ENCODE measurements around the gene APLNR.
"Not testable (repeated sequence)": the region's sequence is repeated elsewhere in the genome, so short reads cannot be mapped to it uniquely, and the experiment has no call there.

APLNR gene

DNA sequence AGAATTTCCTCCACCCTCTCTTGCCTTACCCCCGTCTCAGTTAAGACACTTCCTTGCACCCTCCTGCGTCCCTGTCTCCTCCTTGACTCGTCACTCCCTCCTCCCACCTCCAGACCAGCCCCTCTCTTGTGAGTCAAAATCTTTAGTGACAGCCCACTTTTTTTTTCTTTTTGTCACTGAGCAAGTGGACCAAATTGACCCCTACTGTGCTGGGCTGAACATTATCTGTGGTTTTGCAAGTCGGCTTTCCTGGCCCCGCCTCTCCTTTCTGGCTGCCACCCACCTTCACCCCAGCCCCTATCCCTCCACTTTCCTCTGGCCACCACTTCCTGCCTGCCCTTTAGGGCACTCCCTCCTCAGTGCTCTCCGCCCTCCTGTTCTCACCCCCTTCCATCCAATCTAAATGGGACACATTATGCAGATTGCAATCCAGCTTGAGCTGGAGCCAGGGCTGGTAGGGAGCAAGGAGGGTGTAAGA lies at the start of gene APLNR:
APLNR (minus strand) TSS at position 47 of the 478 bp plus-strand sequence. CDS start 246 bp downstream, outside the sequence.
- in situ Hi-C loops (cut with HindIII; ENCODE audit: low pct_ligation_motif_present, low sequenced_read_pairs), result no loop called here
- TF ChIP-seq, protein P1, sequence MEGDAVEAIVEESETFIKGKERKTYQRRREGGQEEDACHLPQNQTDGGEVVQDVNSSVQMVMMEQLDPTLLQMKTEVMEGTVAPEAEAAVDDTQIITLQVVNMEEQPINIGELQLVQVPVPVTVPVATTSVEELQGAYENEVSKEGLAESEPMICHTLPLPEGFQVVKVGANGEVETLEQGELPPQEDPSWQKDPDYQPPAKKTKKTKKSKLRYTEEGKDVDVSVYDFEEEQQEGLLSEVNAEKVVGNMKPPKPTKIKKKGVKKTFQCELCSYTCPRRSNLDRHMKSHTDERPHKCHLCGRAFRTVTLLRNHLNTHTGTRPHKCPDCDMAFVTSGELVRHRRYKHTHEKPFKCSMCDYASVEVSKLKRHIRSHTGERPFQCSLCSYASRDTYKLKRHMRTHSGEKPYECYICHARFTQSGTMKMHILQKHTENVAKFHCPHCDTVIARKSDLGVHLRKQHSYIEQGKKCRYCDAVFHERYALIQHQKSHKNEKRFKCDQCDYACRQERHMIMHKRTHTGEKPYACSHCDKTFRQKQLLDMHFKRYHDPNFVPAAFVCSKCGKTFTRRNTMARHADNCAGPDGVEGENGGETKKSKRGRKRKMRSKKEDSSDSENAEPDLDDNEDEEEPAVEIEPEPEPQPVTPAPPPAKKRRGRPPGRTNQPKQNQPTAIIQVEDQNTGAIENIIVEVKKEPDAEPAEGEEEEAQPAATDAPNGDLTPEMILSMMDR (IDR thresholded peaks at IDR 0.05; ENCODE audit: low read depth, low read length, missing control alignments), result no peak
- peaks cover 4% of the 10 kb centered on the region for H3K27me3 ChIP-seq (replicated peaks)

DNA sequence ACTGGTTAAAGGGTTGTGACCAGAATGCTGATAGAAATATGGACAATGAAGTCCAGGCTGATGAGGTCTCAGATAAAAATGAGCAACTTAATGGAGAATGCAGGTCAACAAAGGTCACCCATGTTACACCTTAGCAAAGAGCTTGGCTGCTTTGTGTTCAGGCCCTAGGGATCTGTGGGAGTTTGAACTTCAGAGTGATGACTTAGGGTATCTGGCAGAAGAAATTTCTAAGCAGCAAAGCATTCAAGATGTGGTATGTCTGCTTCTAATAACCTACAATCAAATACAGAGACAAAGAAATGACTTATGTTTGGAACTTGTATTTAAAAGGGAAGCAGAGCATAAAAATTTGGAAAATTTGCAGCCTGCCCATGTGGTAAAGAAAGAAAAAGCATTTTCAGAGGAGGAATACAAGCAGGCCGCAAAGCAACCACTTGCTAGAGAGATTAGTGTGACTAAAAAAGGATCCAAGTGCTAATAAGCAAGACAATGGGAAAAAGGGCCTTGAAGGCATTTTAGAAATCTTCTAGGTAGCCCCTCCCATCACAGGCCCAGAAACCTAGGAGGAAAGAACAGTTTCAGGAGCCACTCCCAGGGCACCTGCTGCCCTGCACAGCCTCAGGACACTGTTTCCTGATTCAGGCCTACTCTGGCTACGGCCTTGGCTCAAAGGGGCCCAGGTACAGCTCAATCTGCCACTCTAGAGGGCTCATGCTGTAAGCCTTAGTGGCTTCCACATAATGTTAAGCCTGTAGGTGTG lies 46.4 kb upstream of the APLNR start:
- no peaks in the 10 kb centered on the region for H3K27me3 ChIP-seq (replicated peaks)
- H3K36me3 ChIP-seq (replicated peaks), result no peaks in the 10 kb centered on the region
- DNase-seq, result no peak
- no peak overlapping the region for H3K27ac ChIP-seq
- H3K4me3 ChIP-seq (ENCODE audit: low read depth, low read length), result no peak overlapping the region
- in situ Hi-C loops (cut with HindIII; ENCODE audit: low pct_ligation_motif_present, low sequenced_read_pairs), result no loop called here
- TF ChIP-seq, protein P1 (IDR thresholded peaks at IDR 0.05; ENCODE audit: low read depth, low read length, missing control alignments), result no peak

More for the DNA sequence above, at the start of gene APLNR:
- no peaks in the 10 kb centered on the region for H3K36me3 ChIP-seq (replicated peaks)
- DNase-seq, result no peak
- H3K4me3 ChIP-seq (ENCODE audit: low read depth, low read length), result no peak within 1 kb of the TSS
- H3K27ac ChIP-seq, result no peak within 1 kb of the TSS

DNA sequence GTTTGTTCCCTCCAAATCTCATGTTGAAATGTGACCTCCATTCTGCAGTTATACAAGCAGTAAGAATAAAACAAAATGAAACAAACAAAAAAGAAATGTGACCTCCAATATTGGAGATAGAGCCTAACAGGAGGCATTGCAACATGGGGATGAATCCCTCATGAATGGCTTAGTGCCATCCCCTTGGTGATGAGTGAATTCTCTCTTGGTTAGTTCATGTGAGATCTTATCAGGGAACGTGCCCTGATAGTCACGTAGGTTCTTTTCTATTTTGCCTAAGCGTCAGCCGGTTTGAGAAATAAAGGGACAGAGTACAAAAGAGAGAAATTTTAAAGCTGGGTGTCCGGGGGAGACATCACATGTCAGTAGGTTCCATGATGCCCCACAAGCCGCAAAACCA lies 44.5 kb upstream of the APLNR start:
- H3K27ac ChIP-seq; H3K36me3 ChIP-seq (replicated peaks); DNase-seq; H3K4me3 ChIP-seq (ENCODE audit: low read depth, low read length); in situ Hi-C loops (cut with HindIII; ENCODE audit: low pct_ligation_motif_present, low sequenced_read_pairs); H3K27me3 ChIP-seq (replicated peaks): not testable (repeated sequence)

DNA sequence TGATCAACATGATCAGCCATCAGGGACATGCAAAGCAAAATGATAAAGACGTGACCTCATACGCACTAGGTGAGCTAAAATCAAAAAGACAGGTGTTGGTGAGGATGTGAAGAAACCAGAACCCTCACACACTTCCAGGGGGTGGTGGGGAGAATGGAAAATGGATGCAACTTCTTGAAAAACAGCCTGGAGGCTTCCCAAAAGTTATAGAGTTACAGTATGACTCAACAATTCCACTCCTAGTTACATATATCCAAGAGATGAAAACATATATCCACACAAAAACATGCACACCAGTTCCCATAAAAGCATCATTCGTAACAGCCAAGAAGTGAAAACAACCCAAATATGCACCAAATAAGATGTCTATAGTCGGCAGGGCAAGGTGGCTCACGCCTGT lies 42.1 kb upstream of the APLNR start:
- no peaks in the 10 kb centered on the region for H3K27me3 ChIP-seq (replicated peaks)
- TF ChIP-seq, protein P1 (IDR thresholded peaks at IDR 0.05; ENCODE audit: low read depth, low read length, missing control alignments), result no peak
- DNase-seq, result no peak
- H3K4me3 ChIP-seq (ENCODE audit: low read depth, low read length), result no peak overlapping the region
- in situ Hi-C loops (cut with HindIII; ENCODE audit: low pct_ligation_motif_present, low sequenced_read_pairs), result no loop called here
- no peaks in the 10 kb centered on the region for H3K36me3 ChIP-seq (replicated peaks)
- peak overlapping the region; percentile 31 for H3K27ac ChIP-seq

DNA sequence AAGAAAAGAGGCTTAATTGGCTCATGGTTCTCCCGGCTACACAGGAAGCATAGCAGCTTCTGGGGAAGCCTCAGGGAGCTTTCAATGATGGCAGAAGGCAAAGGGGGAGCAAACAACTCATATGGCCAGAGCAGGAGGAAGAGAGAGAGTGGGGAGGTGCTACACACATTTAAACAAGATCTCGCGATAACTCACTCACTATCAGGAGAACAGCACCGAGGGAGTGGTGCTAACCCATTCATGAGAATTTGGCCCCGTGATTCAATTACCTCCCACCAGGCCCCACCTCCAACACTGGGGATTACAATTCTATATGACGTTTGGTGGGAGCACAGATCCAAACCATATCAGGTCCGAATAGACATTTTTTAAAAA lies 41.7 kb upstream of the APLNR start:
- TF ChIP-seq, protein P1 (IDR thresholded peaks at IDR 0.05; ENCODE audit: low read depth, low read length, missing control alignments), result no peak
- DNase-seq, result no peak
- no peaks in the 10 kb centered on the region for H3K27me3 ChIP-seq (replicated peaks)
- no peaks in the 10 kb centered on the region for H3K36me3 ChIP-seq (replicated peaks)
- in situ Hi-C loops (cut with HindIII; ENCODE audit: low pct_ligation_motif_present, low sequenced_read_pairs), result no loop called here
- H3K4me3 ChIP-seq (ENCODE audit: low read depth, low read length), result no peak overlapping the region
- H3K27ac ChIP-seq, result peak overlapping the region; percentile 68

DNA sequence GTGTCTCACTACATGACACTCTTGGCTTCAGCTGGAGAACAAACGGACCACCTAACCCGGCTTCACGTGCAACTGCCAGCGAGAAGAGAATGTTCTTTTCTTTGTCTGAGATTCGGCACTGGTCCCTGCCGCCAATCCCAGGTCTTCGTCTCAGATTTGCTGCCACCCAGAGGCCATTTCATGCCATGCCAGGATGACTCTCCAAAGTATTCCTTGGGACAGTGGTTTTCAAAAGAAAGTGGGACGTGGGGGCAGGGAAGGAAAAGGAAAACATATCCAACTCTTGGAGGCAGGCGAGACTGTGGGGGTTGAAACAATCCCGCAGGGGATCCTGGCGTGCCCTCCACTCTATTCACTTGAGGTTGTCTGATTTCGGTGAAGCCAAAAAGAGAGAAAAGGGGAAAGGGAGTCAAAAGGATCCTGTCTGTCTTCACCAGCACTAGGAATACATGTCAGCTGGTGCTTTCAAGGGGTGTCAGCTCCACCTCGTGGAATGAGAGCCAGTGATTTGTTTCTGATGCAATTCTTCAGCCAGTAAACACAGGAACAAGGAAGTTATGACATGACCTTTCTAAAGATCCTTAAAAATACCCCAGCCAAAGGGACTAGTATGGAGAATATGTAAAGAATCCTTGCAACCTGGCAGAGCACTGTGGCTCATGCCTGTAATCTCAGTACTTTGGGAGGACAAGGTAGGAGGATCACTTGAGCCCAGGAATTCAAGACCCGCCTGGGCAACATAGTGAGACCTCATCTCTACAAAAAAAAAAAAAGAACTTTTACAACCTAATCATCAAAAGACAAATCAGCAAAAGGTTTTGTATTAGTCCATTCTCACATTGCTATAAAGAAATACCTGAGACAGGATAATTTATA lies 41.0 kb upstream of the APLNR start:
- Histone ChIP-seq H3K4me3 (ENCODE audit: low read depth, low read length) (peak overlapping the region; percentile 32), H3K27me3 (replicated peaks) (no peaks in the 10 kb centered on the region), H3K36me3 (replicated peaks) (no peaks in the 10 kb centered on the region), H3K27ac (peak overlapping the region; percentile 68)
- TF ChIP-seq, protein P1 (IDR thresholded peaks at IDR 0.05; ENCODE audit: low read depth, low read length, missing control alignments), result peak; percentile 92
- DNase-seq, result peak; percentile 80
- in situ Hi-C loops (cut with HindIII; ENCODE audit: low pct_ligation_motif_present, low sequenced_read_pairs), result no loop called here

All from brain microvascular endothelial cell (primary cell).